Panc1 (cell line): ENCODE data around the gene SIGLEC11. TPM values are rescaled to one million over a fixed set of nuclear protein-coding genes. Genes with fewer than 3 reads are reported as not detected.

Source experiments
- ATAC-seq: fragments of 200-7000 bp; cut with Tn5 transposase; 2 replicates; pipeline ENCODE4 v1.9.1; 2020; ENCODE audit warnings: mild to moderate bottlenecking, moderate library complexity
- BruUV-seq: library from RNA; stranded (reverse); fragments of 400-500 nt; replicated peaks from 2 replicates; lab custom pipeline; 2021; lab: Mats Ljungman, UMichigan
- CTCF ChIA-PET: fragments of 300-600 bp; sonication (Branson Sonifier 250); formaldehyde crosslinking; loops from one replicate; lab custom pipeline; 2022; ENCODE audit warnings: antibody characterized with exemption; lab: Charles Lee
- POLR2A ChIA-PET: fragments of 300-600 bp; sonication (Branson Sonifier 250); formaldehyde crosslinking; loops from one replicate; lab custom pipeline; 2022; ENCODE audit warnings: antibody characterized with exemption; lab: Charles Lee
- DNase-seq: peaks from one replicate; pipeline ENCODE4 v3.0.0-alpha.2; 2010; ENCODE audit warnings: low read depth, low spot score
- H3K27ac ChIP-seq: 2 replicates; pipeline ENCODE4 v1.5.1; 2011; ENCODE audit warnings: mild to moderate bottlenecking, low read length, inconsistent platforms
- H3K27me3 ChIP-seq: fragments of 200-500 bp; sonication (Bioruptor generic); 2 replicates; pipeline ENCODE4 v1.6.0; 2014; ENCODE audit warnings: low read length, inconsistent platforms; ENCODE audit not compliant: control insufficient read depth, insufficient read depth
- H3K36me3 ChIP-seq: fragments of 200-500 bp; sonication (Bioruptor generic); 2 replicates; pipeline ENCODE4 v1.5.1; 2014; ENCODE audit warnings: inconsistent platforms, mild to moderate bottlenecking, low read length, moderate library complexity; ENCODE audit not compliant: control insufficient read depth, insufficient read depth
- H3K4me1 ChIP-seq: 2 replicates; pipeline ENCODE4 v1.5.1; 2011; ENCODE audit warnings: inconsistent platforms, mild to moderate bottlenecking, low read length, moderate library complexity; ENCODE audit not compliant: control insufficient read depth, insufficient read depth
- H3K4me3 ChIP-seq, 2 experiments: 2 replicates each; pipeline ENCODE4 v1.5.1; 2011 to 2012; ENCODE audit warnings: low read depth in 2 of 2, low read length in 2 of 2, mild to moderate bottlenecking in 2 of 2, inconsistent platforms in 1 of 2, moderate library complexity in 1 of 2
- H3K9me3 ChIP-seq: fragments of 200-500 bp; sonication (Bioruptor generic); 2 replicates; pipeline ENCODE4 v1.5.1; 2014; ENCODE audit warnings: low read depth, mild to moderate bottlenecking, inconsistent platforms, low read length, moderate library complexity; ENCODE audit not compliant: control insufficient read depth, insufficient read depth
- CTCF ChIP-seq: fragments of 450-650 bp; IDR thresholded peaks from 2 replicates; pipeline ENCODE4 v1.5.1; 2017; ENCODE audit warnings: mild to moderate bottlenecking
- POLR2AphosphoS5 ChIP-seq: IDR thresholded peaks from 2 replicates; pipeline ENCODE4 v1.6.1; 2012; ENCODE audit warnings: mild to moderate bottlenecking, low read depth, low read length, moderate library complexity
- REST ChIP-seq, 2 experiments: IDR thresholded peaks; 2 replicates each; pipeline ENCODE4 v1.6.1; 2011 to 2012; ENCODE audit warnings: low read depth in 2 of 2, control low read depth in 1 of 2, low read length in 1 of 2, mild to moderate bottlenecking in 1 of 2, moderate library complexity in 1 of 2; ENCODE audit not compliant: insufficient read depth in 1 of 2
- SIN3A ChIP-seq: IDR thresholded peaks from 2 replicates; pipeline ENCODE4 v1.6.1; 2012; ENCODE audit warnings: low read depth, mild to moderate bottlenecking, low read length, moderate library complexity, borderline replicate concordance; ENCODE audit not compliant: insufficient read depth
- TCF7L2 ChIP-seq: IDR thresholded peaks from 2 replicates; pipeline ENCODE4 v1.6.1; 2011; ENCODE audit warnings: mild to moderate bottlenecking, low read depth, low read length, inconsistent platforms
- in situ Hi-C: cut with HindIII; loops from 2 replicates; pipeline ENCODE4 v1.10.0; 2016; ENCODE audit warnings: low sequenced_read_pairs, low pct_unique_long_range_greater_than_20kb
- intact Hi-C: fragments of 100-400 bp; cut with micrococcal nuclease; formaldehyde crosslinking; loops from one replicate; pipeline ENCODE4 v1.10.0; 2022; ENCODE audit not compliant: unreplicated experiment
- total RNA-seq: library from RNA; stranded (reverse); gene quantifications from one replicate; pipeline ENCODE4 v1.2.1, GENCODE V29; 2021; ENCODE audit not compliant: unreplicated experiment

SIGLEC11 gene
- total RNA-seq, 1 experiment from 2014 or later: not detected

- intact Hi-C loops (no loop called here), in situ Hi-C loops (no loop called here)
- Histone ChIP-seq H3K4me1 (no peaks in the 10 kb centered on the region), H3K27me3 (no peaks in the 10 kb centered on the region), H3K36me3 (no peaks in the 10 kb centered on the region; the same call in 1 of the 2 replicates), H3K27ac (no peak overlapping the region), H3K9me3 (no peaks in the 10 kb centered on the region), H3K4me3 (no peak overlapping the region)
- CTCF ChIA-PET: no interaction called here
- no peak for DNase-seq
- POLR2A ChIA-PET: no interaction called here
- no TSS peak for BruUV-seq
- no peak for ATAC-seq
- TF ChIP-seq REST (IDR thresholded peaks at IDR 0.05; ENCODE audit: insufficient read depth in 1 of 2, low read depth in 2 of 2, low read length in 1 of 2): no peak
- TF ChIP-seq TCF7L2: no peak
- TF ChIP-seq SIN3A: no peak
- no peak for TF ChIP-seq CTCF
- TF ChIP-seq POLR2AphosphoS5: no peak
These were observed 39.3 kb upstream of the SIGLEC11 start for GRCh38 chr19:50000038-50000840.

GRCh38 chr19:49999371-50000010 lies 38.5 kb upstream of the SIGLEC11 start:
- in situ Hi-C loops (no loop called here), intact Hi-C loops (no loop called here)
- H3K36me3 ChIP-seq: no peaks in the 10 kb centered on the region; the same call in 1 of the 2 replicates
- ATAC-seq: no peak
- no peaks in the 10 kb centered on the region for H3K4me1 ChIP-seq
- CTCF ChIA-PET: no interaction called here
- TF ChIP-seq REST (IDR thresholded peaks at IDR 0.05; ENCODE audit: insufficient read depth in 1 of 2, low read depth in 2 of 2, low read length in 1 of 2) (no peak), POLR2AphosphoS5 (no peak), TCF7L2 (no peak), CTCF (no peak), SIN3A (no peak)
- H3K27me3 ChIP-seq: no peaks in the 10 kb centered on the region
- POLR2A ChIA-PET: no interaction called here
- no peak overlapping the region for H3K27ac ChIP-seq
- no peak overlapping the region for H3K4me3 ChIP-seq
- no peak for DNase-seq
- H3K9me3 ChIP-seq: no peaks in the 10 kb centered on the region
- BruUV-seq: no TSS peak
